CD4-positive, alpha-beta T cell (primary cell): ENCODE data around the gene AFF2. TPM values are rescaled to one million over a fixed set of nuclear protein-coding genes. Genes with fewer than 3 reads are reported as not detected.

Source experiments
- ATAC-seq: fragments of 200-7000 bp; cut with Tn5 transposase; one replicate; pipeline ENCODE4 v1.10.0; 2022; ENCODE audit warnings: mild to moderate bottlenecking; ENCODE audit not compliant: poor library complexity
- CTCF ChIA-PET: fragments of 350-600 bp; sonication (Branson Sonifier 250); formaldehyde crosslinking; loops from one replicate; lab custom pipeline; 2021; ENCODE audit warnings: antibody characterized with exemption, inconsistent platforms; lab: Charles Lee
- POLR2A ChIA-PET: fragments of 350-600 bp; sonication (Branson Sonifier 250); formaldehyde crosslinking; loops from one replicate; lab custom pipeline; 2021; ENCODE audit warnings: antibody characterized with exemption, inconsistent platforms; lab: Charles Lee
- DNase-seq, 14 experiments: peaks; one replicate each; pipeline ENCODE4 v3.0.0-alpha.2; 2013 to 2020; ENCODE audit warnings: mixed read lengths in 2 of 14
- H3K27ac ChIP-seq, 2 donors: one replicate each; pipeline versions ENCODE4 v1.5.1 to v1.7.0; 2013; ENCODE audit warnings: low read length in 2 of 2, low read depth in 1 of 2, mild to moderate bottlenecking in 1 of 2
- H3K27me3 ChIP-seq, 2 experiments: 1 replicate in 1 of 2; 2 replicates in 1 of 2; pipeline versions ENCODE4 v1.6.1 to v1.7.0; 2013; ENCODE audit warnings: low read length in 2 of 2, control low read depth in 1 of 2, mild to moderate bottlenecking in 1 of 2, moderate library complexity in 1 of 2; ENCODE audit not compliant: insufficient read depth in 2 of 2, control insufficient read depth in 1 of 2
- H3K36me3 ChIP-seq: one replicate; pipeline ENCODE4 v1.6.1; 2013; ENCODE audit warnings: low read length, control low read depth; ENCODE audit not compliant: insufficient read depth
- H3K4me1 ChIP-seq: one replicate; pipeline ENCODE4 v1.6.1; 2013; ENCODE audit warnings: low read length, control low read depth; ENCODE audit not compliant: insufficient read depth
- H3K4me3 ChIP-seq: one replicate; pipeline ENCODE4 v1.5.1; 2013; ENCODE audit warnings: mild to moderate bottlenecking, low read length, moderate library complexity
- H3K9me3 ChIP-seq, 2 experiments: 1 replicate in 1 of 2; 2 replicates in 1 of 2; pipeline versions ENCODE4 v1.6.1 to v1.7.0; 2013; ENCODE audit warnings: low read length in 2 of 2, mild to moderate bottlenecking in 2 of 2, control low read depth in 1 of 2, moderate library complexity in 1 of 2; ENCODE audit not compliant: control insufficient read depth in 1 of 2, insufficient read depth in 1 of 2
- H3K27ac Mint-ChIP-seq: one replicate; pipeline ENCODE4 v1.8.0; 2020; ENCODE audit warnings: mixed read lengths
- H3K27me3 Mint-ChIP-seq: one replicate; pipeline ENCODE4 v1.8.0; 2021; ENCODE audit warnings: mixed read lengths
- H3K36me3 Mint-ChIP-seq: one replicate; pipeline ENCODE4 v1.8.0; 2021; ENCODE audit warnings: low read depth, mixed read lengths
- H3K4me1 Mint-ChIP-seq: one replicate; pipeline ENCODE4 v1.8.0; 2021; ENCODE audit warnings: low read depth, mixed read lengths
- H3K4me3 Mint-ChIP-seq: one replicate; pipeline ENCODE4 v1.8.0; 2020; ENCODE audit warnings: mild to moderate bottlenecking, mixed read lengths
- H3K9me3 Mint-ChIP-seq: one replicate; pipeline ENCODE4 v1.8.0; 2020; ENCODE audit warnings: mixed read lengths
- CTCF ChIP-seq: fragments of 200-600 bp; IDR thresholded peaks from one replicate; pipeline ENCODE4 v1.8.0; 2022; ENCODE audit warnings: antibody characterized with exemption, mild to moderate bottlenecking
- intact Hi-C, 2 experiments: fragments of 100-400 bp; cut with DNase I in 1 of 2; cut with micrococcal nuclease in 1 of 2; formaldehyde crosslinking; loops; one replicate each; pipeline versions ENCODE4 v1.15.1 to v1.9.0; 2023 to 2025; cut with DNase I, micrococcal nuclease
- total RNA-seq, 174 experiments: library from RNA in 2 of 174; stranded (reverse) in 2 of 174; gene quantifications; one replicate each; pipeline ENCODE4 v1.2.3 and lab custom pipeline; 2021 to 2026

AFF2 gene
- total RNA-seq, 2 experiments from 2014 or later, result 5.9 to 6.2 TPM

GRCh38 chrX:148856505-148856904 is 356.1 kb downstream of the AFF2 start:
- DNase-seq (no peak), ATAC-seq (no peak)
- intact Hi-C loops, result no loop called here
- Histone ChIP-seq H3K27ac (no peak overlapping the region), H3K4me3 (no peak overlapping the region), H3K4me1 (no peaks in the 10 kb centered on the region), H3K27me3 (no peaks in the 10 kb centered on the region), H3K36me3 (no peaks in the 10 kb centered on the region), H3K9me3 (no peaks in the 10 kb centered on the region)
- no peak overlapping the region for H3K4me3 Mint-ChIP-seq
- no peak overlapping the region for H3K27ac Mint-ChIP-seq
- H3K27me3 Mint-ChIP-seq, result no peaks in the 10 kb centered on the region
- ChIA-PET POLR2A (no interaction called here), CTCF (no interaction called here)
- no peaks in the 10 kb centered on the region for H3K36me3 Mint-ChIP-seq
- TF ChIP-seq CTCF, result no peak
- no peaks in the 10 kb centered on the region for H3K9me3 Mint-ChIP-seq
- H3K4me1 Mint-ChIP-seq, result no peaks in the 10 kb centered on the region

GRCh38 chrX:148865277-148866210 is 365.1 kb downstream of the AFF2 start:
- ChIA-PET POLR2A (no interaction called here), CTCF (no interaction called here)
- H3K4me3 Mint-ChIP-seq, result no peak overlapping the region
- intact Hi-C loops, result no loop called here
- H3K36me3 ChIP-seq, result no peaks in the 10 kb centered on the region
- H3K9me3 ChIP-seq, result no peaks in the 10 kb centered on the region
- TF ChIP-seq CTCF, result no peak
- no peaks in the 10 kb centered on the region for H3K27me3 ChIP-seq
- H3K9me3 Mint-ChIP-seq, result no peaks in the 10 kb centered on the region
- ATAC-seq (no peak), DNase-seq (no peak)
- no peak overlapping the region for H3K27ac Mint-ChIP-seq
- H3K27ac ChIP-seq, result no peak overlapping the region
- H3K4me1 Mint-ChIP-seq, result no peaks in the 10 kb centered on the region
- no peaks in the 10 kb centered on the region for H3K27me3 Mint-ChIP-seq
- H3K36me3 Mint-ChIP-seq, result no peaks in the 10 kb centered on the region
- no peaks in the 10 kb centered on the region for H3K4me1 ChIP-seq
- no peak overlapping the region for H3K4me3 ChIP-seq

GRCh38 chrX:148867596-148867995 is 367.2 kb downstream of the AFF2 start:
- POLR2A ChIA-PET, result no interaction called here
- CTCF ChIA-PET, result no interaction called here
- no peaks in the 10 kb centered on the region for H3K9me3 ChIP-seq
- H3K27ac Mint-ChIP-seq, result no peak overlapping the region
- H3K4me3 ChIP-seq, result no peak overlapping the region
- H3K36me3 ChIP-seq, result no peaks in the 10 kb centered on the region
- H3K4me1 Mint-ChIP-seq, result no peaks in the 10 kb centered on the region
- TF ChIP-seq CTCF, result no peak
- DNase-seq, result no peak
- ATAC-seq, result no peak
- H3K9me3 Mint-ChIP-seq, result no peaks in the 10 kb centered on the region
- no peaks in the 10 kb centered on the region for H3K4me1 ChIP-seq
- intact Hi-C loops, result no loop called here
- H3K27me3 Mint-ChIP-seq, result no peaks in the 10 kb centered on the region
- H3K27me3 ChIP-seq, result no peaks in the 10 kb centered on the region
- no peak overlapping the region for H3K4me3 Mint-ChIP-seq
- no peaks in the 10 kb centered on the region for H3K36me3 Mint-ChIP-seq
- H3K27ac ChIP-seq, result no peak overlapping the region
